ENCODE data around the gene RSU1.

RSU1 gene

DNA sequence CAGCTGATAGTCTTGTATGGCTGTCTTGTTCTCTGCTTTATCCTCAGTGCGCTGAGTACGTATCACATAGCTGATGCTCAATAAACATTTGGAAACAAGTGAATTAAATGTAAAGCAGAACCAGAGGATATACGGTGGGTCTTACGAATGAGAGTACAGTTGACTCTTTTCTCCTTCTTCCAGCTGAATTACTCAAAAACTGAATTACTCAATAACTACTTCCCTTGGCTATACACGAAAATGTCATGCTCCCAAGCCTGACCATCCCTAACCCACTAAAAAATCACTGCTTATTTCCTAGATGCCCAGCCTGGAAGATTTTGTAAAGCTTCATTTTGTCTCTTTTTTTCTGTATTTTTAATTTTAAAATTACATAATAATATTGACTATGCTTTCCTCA, 3.2 kb upstream of the RSU1 start:
- no peak for DNase-seq

- no peak for DNase-seq
These were observed 2.8 kb upstream of the RSU1 start for GRCh38 chr10:16820018-16820417.

GRCh38 chr10:16819436-16819835, 2.2 kb upstream of the RSU1 start:
- no peak for DNase-seq

GRCh38 chr10:16819026-16819425, 1.8 kb upstream of the RSU1 start:
- DNase-seq, result no peak

DNA sequence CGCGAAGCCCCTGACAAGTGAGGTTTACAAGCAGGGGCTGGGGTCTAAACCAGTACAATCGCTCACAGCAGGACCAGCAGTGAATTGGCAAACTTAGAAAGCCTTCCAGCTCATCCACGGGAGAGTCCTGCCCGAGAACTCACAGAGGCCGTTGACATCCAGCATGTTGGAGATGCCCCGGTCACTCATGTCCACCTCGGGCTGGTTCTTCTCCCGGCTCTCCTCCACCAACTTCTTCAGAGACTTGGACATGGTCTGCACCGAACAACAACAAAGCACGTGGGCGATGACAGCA, 447 bp downstream of the RSU1 start:
- DNase-seq, result no peak

GRCh38 chr10:16816171-16816570, 1.1 kb downstream of the RSU1 start:
- DNase-seq, result no peak

- no peak for DNase-seq
These were observed 3.2 kb downstream of the RSU1 start for GRCh38 chr10:16814012-16814411.

DNA sequence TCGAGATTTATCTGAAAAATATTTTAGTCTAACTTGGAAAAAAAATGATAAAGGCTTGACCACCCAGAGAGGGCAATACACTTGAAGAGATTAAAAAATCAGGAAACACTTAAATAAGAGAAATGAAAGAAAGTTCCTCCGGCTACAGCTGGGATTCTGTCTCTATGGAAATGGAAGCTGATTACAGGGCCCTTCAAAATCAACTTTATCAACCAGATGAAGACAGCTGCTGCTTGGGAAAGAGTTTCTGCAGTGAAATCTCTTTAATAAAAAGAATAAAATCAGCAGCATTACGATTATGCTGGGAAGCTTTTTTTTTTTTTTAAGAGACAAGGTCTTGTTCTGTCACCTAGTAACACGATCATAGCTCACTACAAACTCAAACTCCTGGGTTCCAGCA, 4.5 kb downstream of the RSU1 start:
- no peak for DNase-seq

DNA sequence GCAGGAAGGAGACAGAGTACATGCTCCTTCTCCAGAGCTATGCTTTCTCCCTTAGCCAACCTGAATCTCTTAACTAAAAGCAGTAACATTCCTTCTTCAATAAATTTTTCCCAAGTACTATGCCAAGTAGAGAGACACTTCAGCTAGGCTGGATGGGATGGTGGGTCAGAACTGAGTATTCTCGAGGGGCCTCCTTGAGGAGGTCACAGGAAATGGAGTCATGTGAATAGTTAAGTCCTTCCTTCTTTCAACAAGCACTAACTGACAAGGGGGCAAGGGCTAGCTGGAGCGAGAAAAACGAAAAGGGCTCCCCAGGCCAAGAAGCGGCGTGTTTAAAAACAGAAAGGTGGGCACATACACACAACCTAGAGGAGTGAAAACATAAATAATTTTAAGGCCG, 5.5 kb downstream of the RSU1 start:
- DNase-seq, result no peak

- no peak for DNase-seq
These were observed 5.9 kb downstream of the RSU1 start for GRCh38 chr10:16811292-16811691.

- DNase-seq, result peak; percentile 62
These were observed 8.0 kb downstream of the RSU1 start for GRCh38 chr10:16809074-16809718.

DNA sequence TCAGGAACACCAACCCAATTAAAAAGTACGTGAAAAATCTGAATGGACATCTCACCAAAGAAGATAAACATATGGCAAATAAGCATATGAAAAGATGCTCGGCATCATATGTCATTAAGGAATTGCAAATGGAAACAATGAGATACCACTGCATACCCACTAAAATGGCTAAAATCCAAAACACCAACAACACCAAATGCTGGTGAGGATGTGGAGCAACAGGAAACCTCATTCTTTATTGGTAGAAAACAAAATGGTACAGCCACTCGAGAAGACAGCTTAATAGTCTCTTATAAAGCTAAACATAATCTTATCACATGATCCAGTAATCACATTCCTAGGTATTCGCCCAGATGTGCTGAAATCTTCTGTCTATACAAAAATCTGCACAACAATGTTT, 13.1 kb downstream of the RSU1 start:
- DNase-seq, result no peak

GRCh38 chr10:16803464-16803863, 13.8 kb downstream of the RSU1 start:
- DNase-seq, result no peak

DNA sequence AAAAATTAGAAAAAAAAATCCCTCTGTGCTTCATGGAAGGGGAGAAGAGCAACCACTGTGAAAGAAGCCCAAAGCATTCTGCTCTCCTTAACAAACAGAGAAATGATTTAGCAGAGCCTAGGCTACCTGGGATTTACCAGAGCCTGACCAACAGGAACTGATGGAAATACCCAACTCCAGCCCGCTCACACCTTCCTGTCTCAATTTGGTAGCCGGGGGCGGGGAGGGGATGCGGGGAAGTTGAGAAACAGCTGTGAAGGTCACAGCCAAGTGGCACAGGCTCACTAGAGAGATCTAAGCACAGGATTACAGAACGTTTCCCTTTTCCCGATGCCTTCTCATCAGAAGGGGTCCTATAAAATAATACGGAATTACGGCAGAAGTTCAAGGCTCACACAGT, 17.6 kb downstream of the RSU1 start:
- no peak for DNase-seq

DNA sequence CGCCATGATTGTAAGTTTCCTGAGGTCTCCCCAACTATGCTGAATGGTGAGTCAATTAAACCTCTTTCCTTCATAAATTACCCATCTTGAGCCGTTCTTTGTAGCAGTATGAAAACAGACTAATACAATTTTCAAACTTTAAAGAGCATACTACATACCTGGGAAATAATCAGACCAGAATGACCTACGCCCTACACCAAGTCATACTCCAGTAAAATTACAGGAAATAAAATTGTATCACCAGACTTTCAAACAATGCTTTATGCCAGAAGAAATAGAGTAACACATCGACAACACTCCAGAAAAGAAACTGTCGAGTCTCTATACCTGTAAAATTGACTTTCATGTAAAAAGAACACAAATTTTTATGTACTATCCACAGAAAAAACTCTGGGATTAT, 18.7 kb downstream of the RSU1 start:
- no peak for DNase-seq

DNA sequence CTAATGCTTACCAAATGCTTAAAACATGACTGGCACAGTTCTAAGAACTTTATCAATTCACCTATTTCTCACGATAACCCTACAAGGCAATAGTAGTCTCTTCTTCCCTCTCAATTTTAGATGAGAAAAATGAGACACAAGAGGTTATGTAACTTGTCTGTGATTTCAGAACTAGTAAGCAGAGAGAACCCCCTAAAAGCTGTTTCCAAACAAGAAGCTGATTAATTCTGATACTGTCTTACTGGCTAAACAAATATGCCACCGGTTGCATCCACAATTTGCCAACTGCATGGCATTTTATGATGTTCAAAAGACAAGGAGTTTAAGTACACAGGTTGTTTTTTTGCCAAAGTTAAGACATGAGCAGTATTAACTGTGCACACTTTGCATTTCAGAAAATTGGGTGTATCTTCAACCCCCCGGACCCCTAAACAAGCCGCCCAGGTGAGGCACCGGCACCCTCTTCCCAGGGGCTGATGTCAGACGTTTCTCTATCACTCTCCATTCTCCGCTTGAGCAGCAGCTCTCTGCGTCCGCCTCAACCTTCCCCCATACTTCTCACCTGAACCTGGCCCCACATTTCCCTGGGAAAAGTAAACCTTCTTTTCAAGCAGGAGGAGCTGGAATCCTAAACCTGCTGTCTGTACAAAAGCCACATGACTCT, 21.7 kb downstream of the RSU1 start:
- no peak for DNase-seq

DNA sequence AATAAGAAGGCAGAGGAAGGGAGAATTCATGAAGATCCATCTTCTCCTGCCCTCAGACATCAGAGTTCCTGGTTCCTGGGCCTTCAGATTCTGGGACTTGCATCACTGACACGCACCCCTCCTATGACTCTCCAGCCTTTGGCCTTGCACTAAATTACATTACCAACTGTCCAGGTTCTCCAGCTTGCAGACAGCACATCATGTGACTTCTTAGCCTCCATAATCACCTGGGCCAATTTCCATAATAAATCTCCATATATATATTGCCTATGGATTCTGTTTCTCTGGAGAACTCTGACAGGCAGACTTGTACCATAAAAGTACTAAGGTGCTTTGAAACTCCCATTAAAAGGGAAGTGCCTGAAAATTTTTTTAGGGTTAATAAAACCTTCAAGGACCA, 23.2 kb downstream of the RSU1 start:
- DNase-seq, result no peak

DNA sequence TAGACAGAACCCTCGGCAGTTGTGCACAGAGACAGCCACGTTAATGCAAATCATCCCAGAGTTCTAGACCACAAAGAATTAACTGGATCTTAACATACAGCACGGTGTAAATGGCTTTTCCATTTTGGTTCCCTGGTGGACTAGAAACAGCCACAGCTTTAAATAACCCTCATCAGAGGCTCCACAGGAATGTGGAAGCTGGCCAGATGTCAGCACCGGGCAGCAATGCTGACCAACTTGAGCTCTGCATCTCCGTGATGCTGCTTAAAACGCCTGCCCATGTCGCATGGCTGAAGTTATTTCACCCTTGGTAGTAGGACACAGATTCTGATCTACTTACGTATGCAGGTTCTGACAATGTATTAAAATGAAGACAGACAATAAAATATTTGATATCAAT, 24.5 kb downstream of the RSU1 start:
- DNase-seq, result no peak

DNA sequence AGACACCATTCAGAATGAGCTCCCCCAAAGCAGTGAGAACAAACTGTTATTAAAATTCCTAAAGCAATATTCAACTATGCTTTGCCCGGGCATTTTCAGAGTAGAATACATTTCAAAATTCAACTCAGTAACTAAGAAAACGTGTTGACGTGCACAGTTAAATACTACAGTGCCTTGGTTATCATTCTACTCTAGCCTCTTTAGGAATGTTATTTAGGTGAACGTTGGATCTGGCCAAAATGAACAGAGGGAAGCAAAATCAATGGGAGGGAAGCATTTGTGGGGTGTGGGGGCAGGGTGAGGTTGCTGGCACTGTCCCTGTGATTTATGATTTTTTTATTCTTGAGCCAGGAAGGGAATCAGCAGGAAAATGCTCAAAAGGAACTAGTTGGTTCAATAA, 27.5 kb downstream of the RSU1 start:
- DNase-seq, result no peak

DNA sequence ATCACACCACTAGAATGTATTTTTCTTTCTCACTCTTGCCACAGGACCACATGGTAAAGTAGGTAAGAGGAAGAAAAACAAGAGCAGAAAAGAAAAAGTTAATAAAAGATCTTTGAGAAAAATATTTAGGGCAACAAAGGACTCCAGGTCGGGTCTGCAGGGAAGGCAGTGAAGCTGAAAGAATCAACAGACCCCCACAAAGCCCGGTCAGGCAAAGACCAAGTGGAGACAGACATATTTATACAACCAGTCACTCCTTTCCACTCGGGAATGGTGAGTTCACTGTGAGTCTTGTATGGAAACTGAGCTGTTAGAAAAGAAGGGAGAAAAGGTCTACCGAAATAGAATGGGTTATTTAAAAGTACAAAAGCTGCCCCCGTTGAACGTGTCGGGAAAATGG, 28.0 kb downstream of the RSU1 start:
- DNase-seq, result no peak

- no peak for DNase-seq
These were observed 28.4 kb downstream of the RSU1 start for GRCh38 chr10:16788778-16789177.

DNA sequence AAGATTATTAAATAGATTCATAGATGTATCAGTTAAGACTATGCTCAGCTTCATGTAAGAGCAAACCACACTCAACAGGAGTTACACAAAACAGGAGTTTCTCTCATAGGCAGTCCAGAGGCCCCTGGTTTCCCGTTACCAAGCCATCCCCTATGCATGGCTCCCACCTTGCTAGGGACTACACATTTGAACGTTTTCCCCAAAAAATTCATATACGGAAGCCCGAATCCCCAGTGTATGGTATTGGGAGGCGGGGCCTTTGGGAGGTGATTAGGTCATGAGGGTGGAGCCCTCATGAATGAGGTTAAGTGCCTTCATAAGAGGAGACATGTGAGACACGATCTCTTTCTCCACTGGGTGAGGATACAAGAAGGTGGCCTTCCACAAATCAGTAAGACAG, 29.1 kb downstream of the RSU1 start:
- peak; percentile 11 for DNase-seq

- peak; percentile 65 for DNase-seq
These were observed 29.8 kb downstream of the RSU1 start for GRCh38 chr10:16787361-16787791.

DNA sequence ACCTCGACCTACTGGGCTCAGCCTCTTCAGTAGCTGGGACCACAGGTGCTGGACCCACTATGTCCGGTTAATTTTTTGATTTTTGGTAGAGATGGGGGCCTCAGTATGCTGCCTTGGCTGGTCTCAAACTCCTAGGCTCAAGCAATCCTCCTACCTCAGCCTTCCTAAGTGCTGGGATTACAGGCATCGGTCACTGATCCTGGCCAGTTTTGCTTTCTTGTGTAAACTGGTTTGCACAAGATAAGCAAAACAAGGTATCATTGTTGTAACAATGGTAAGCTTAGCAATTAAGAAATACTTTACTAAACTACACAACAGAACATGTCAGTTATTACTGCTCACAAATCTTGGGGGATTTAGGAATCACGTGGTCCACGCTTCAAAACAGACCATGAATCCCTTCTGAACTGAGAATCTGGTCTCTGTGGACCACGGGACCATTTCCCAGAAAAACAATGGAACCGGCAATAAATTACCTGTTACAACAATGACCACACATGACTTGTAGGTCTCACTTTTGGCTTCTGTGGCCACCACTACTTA, 36.8 kb downstream of the RSU1 start:
- DNase-seq, result no peak

DNA sequence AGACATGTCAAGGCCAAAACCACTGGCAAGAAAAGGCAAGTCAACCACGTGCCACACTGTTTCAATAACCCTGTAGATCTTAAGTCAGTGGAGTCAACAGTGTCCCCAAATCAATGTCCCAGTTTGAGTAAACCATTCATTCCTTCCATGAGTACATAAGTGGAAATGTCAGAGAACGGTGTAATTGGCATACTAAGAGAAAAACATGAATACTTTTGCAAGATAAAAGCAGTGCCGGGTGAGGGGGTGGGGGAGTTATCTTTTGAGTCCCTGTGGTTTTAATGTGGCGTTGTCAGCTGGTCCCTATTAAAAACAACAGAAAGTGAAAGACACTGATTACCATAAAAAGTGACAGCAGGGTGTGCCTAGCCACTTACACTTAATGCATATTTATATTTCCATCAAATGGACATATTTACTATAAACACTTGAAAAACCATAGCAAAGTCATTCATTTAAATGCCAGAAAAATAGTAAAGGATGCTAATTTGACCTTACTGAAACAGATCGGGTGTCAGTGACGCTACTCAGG, 37.8 kb downstream of the RSU1 start:
- peak; percentile 51 for DNase-seq
